ENCODE measurements around the gene ACTN3. TPM values are rescaled to one million over a fixed set of nuclear protein-coding genes. Genes with fewer than 3 reads are reported as not detected.

ACTN3 gene
- total and polyA plus RNA-seq, 2 of the 4 experiments (the other 2 are of a cell fraction), result under 0.01 to 0.05 TPM

- ChIA-PET CTCF (no interaction called here), POLR2A (ENCODE audit: unreplicated experiment) (no interaction called here)
- no peaks in the 10 kb centered on the region for H3K9me1 ChIP-seq (ENCODE audit: insufficient read depth, low read length)
- H3K4me2 ChIP-seq (ENCODE audit: low read depth, low read length), result no peak overlapping the region
- dilution Hi-C loops (cut with HindIII; ENCODE audit: low sequenced_read_pairs, unreplicated experiment) (no loop called here), in situ Hi-C loops (cut with MboI; ENCODE audit: low sequenced_read_pairs) (no loop called here), intact Hi-C loops (cut with micrococcal nuclease) (no loop called here)
- 86% methylated on average over 12 of the region's 24 CpGs; no CpG with 5 or more reads in 1 of the 2 experiments for WGBS, 2 experiments (ENCODE audit: extremely low coverage in 2 of 2, insufficient read length in 1 of 2)
- DNase-seq (no peak), ATAC-seq (ENCODE audit: low read depth) (no peak)
- H3K14ac ChIP-seq (replicated peaks; ENCODE audit: low read depth, low read length), result no peak overlapping the region
- H3K4me3 ChIP-seq (ENCODE audit: insufficient read depth, low read depth, low read length), result no peak overlapping the region
- no peak overlapping the region for H4K8ac ChIP-seq (ENCODE audit: low read depth in 2 of 2, low read length in 2 of 2)
- H2AK5ac ChIP-seq (ENCODE audit: low read depth, low read length), result no peak overlapping the region
- no peaks in the 10 kb centered on the region for H4K20me1 ChIP-seq (ENCODE audit: insufficient read depth, low read length)
- H3K9ac ChIP-seq (ENCODE audit: low read depth, low read length), result no peak overlapping the region
- H3K9me3 ChIP-seq (ENCODE audit: control insufficient read depth, insufficient read depth, low read length), result no peaks in the 10 kb centered on the region
- no peaks in the 10 kb centered on the region for H3K79me1 ChIP-seq (ENCODE audit: low read depth in 1 of 2, low read length in 2 of 2)
- TF ChIP-seq RAD21 (IDR thresholded peaks at IDR 0.05; ENCODE audit: low read length), result no peak
- TF ChIP-seq SMC3 (IDR thresholded peaks at IDR 0.05; ENCODE audit: low read depth, low read length), result no peak
- TF ChIP-seq MAZ (IDR thresholded peaks at IDR 0.05; ENCODE audit: borderline replicate concordance, low read depth, low read length), result no peak
- TF ChIP-seq NFE2L2 (IDR thresholded peaks at IDR 0.05; ENCODE audit: low read depth, low read length), result no peak
- TF ChIP-seq BHLHE40 (IDR thresholded peaks at IDR 0.05; ENCODE audit: low read depth, low read length), result no peak
- no peak for TF ChIP-seq POLR2A (IDR thresholded peaks at IDR 0.05; ENCODE audit: low read depth, low read length)
- TF ChIP-seq MXI1 (IDR thresholded peaks at IDR 0.05; ENCODE audit: borderline replicate concordance, low read depth, low read length), result no peak
- no peak for TF ChIP-seq CHD1 (IDR thresholded peaks at IDR 0.05; ENCODE audit: low read depth, low read length)
- TF ChIP-seq USF2 (IDR thresholded peaks at IDR 0.05; ENCODE audit: low read depth, low read length), result no peak
- no peak for TF ChIP-seq CEBPB (IDR thresholded peaks at IDR 0.05; ENCODE audit: low read depth, low read length)
- TF ChIP-seq MAFK (IDR thresholded peaks at IDR 0.05; ENCODE audit: low read depth, low read length), result no peak
- no peak for TF ChIP-seq ELK1 (IDR thresholded peaks at IDR 0.05; ENCODE audit: borderline replicate concordance, low read depth, low read length)
- TF ChIP-seq RCOR1 (IDR thresholded peaks at IDR 0.05; ENCODE audit: insufficient replicate concordance, low read length), result no peak
- H4K5ac ChIP-seq (ENCODE audit: low read depth, low read length), result no peak overlapping the region
- no peak overlapping the region for H2BK20ac ChIP-seq (ENCODE audit: low read depth, low read length)
- no peak overlapping the region for H3K56ac ChIP-seq (ENCODE audit: extremely low read depth, insufficient read depth, low read length)
- no peak overlapping the region for H2BK15ac ChIP-seq (ENCODE audit: low read depth, low read length)
- H2BK5ac ChIP-seq (ENCODE audit: low read depth, low read length, poor library complexity, severe bottlenecking), result no peak overlapping the region
- H3K27me3 ChIP-seq (ENCODE audit: control insufficient read depth, insufficient read depth, low read length), result peaks cover 31% of the 10 kb centered on the region
- H4K91ac ChIP-seq (ENCODE audit: insufficient read depth, low read depth, low read length), result no peak overlapping the region
- H3K18ac ChIP-seq (ENCODE audit: low read depth, low read length), result no peak overlapping the region
- H3K4ac ChIP-seq (ENCODE audit: low read depth, low read length), result no peak overlapping the region
- no TSS peak for BruUV-seq (replicated peaks)
- peak overlapping the region; percentile 8 for H2AFZ ChIP-seq (replicated peaks; ENCODE audit: low read length, poor library complexity)
- no peaks in the 10 kb centered on the region for H3K36me3 ChIP-seq (ENCODE audit: control insufficient read depth, insufficient read depth, low read length)
- peak overlapping the region; percentile 50 for H2AK9ac ChIP-seq (replicated peaks; ENCODE audit: low read depth, low read length, poor library complexity)
- H3K27ac ChIP-seq (ENCODE audit: insufficient read depth, low read length), result no peak overlapping the region
- no peak overlapping the region for H3K23ac ChIP-seq (ENCODE audit: low read depth, low read length)
- H2BK120ac ChIP-seq (ENCODE audit: low read depth, low read length), result no peak overlapping the region
- H3K4me1 ChIP-seq (ENCODE audit: control insufficient read depth, insufficient read depth, low read length), result peaks cover 2% of the 10 kb centered on the region; the same call in 1 of the 2 replicates
Observed at GRCh38 chr11:66557733-66558326, 11.1 kb downstream of the ACTN3 start.

All from IMR-90 (cell line).